Measurements from ENCODE around the gene PIN4. TPM values are rescaled to one million over a fixed set of nuclear protein-coding genes. Genes with fewer than 3 reads are reported as not detected.
A peak's percentile ranks its signal among the peaks of the same experiment; 100 is the strongest.

PIN4 gene
- total RNA-seq, 4 donors from 2014 or later, result 1.00 to 15.2 (median 8.1) TPM; not detected in 1

DNA sequence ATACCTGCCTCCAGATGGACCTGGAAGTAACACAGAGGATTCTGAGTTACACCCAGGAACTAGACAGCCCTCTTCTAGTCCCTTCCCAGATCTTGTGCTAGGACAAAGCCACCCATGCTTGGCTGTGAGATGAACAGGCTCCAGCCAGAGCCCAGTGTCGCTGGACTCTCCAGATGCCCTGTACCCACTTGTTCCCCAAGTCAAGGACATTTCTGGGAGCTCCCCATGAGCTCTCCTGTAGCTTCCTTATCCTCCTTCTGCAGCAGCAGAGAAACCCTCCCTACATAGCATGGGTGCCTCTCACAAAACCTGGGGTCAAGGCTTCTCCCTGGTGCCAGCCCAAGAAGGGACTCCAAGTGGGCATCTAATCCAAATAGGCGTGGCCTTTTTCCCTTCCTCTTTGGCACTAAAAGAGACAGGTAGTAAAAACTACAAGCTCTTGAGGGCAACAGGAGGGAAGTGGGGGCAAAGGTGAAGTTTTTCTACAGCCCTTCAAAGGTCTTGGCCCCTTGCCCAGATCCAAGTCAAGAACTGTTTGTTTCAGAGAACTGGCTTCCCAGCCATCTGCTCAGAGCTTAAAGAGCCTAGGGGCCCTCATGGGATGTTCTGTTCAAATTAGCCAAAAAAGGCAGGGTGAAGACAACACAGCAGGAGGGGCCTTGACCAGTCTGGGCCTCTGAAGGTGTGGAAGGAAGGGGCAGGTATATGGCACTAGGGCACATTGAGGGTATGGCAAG, 65.8 kb downstream of the PIN4 start:
- Histone ChIP-seq H3K27me3 (no peaks in the 10 kb centered on the region), H3K4me1 (peaks cover 0 to 10% (median 6%) of the 10 kb centered on the region in 4 donors), H3K36me3 (no peaks in the 10 kb centered on the region), H3K27ac (peak overlapping the region in 2 of 4 donors; percentile 28 to 30), H3K9me3 (no peaks in the 10 kb centered on the region), H3K4me3 (no peak overlapping the region)
- intact Hi-C loops (cut with DNase I; ENCODE audit: low total_unique reads), result no loop called here
- TF ChIP-seq, protein P1, sequence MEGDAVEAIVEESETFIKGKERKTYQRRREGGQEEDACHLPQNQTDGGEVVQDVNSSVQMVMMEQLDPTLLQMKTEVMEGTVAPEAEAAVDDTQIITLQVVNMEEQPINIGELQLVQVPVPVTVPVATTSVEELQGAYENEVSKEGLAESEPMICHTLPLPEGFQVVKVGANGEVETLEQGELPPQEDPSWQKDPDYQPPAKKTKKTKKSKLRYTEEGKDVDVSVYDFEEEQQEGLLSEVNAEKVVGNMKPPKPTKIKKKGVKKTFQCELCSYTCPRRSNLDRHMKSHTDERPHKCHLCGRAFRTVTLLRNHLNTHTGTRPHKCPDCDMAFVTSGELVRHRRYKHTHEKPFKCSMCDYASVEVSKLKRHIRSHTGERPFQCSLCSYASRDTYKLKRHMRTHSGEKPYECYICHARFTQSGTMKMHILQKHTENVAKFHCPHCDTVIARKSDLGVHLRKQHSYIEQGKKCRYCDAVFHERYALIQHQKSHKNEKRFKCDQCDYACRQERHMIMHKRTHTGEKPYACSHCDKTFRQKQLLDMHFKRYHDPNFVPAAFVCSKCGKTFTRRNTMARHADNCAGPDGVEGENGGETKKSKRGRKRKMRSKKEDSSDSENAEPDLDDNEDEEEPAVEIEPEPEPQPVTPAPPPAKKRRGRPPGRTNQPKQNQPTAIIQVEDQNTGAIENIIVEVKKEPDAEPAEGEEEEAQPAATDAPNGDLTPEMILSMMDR (IDR thresholded peaks at IDR 0.05), result no peak
- TF ChIP-seq POLR2A (IDR thresholded peaks at IDR 0.05), result no peak
- no peak for TF ChIP-seq POLR2AphosphoS5 (IDR thresholded peaks at IDR 0.05)
- TF ChIP-seq EP300 (IDR thresholded peaks at IDR 0.05; ENCODE audit: low read depth), result no peak
- in situ Hi-C loops (cut with MboI; ENCODE audit: low pct_ligation_motif_present in 1 of 4, low pct_unique_long_range_greater_than_20kb in 1 of 4, low sequenced_read_pairs in 3 of 4), result no loop called here
- DNase-seq, result peak; percentile 77
- WGBS, 2 donors (ENCODE audit: low coverage in 1 of 2), result 69% methylated on average over 2 of the region's 2 CpGs; no CpG with 5 or more reads in 1 of the 2 donors

Other genes starting within 250 kb of the PIN4 start
- gene RTL5, start 49.8 kb upstream of the PIN4 start, total RNA-seq, result 1 to 10 TPM; 1.3 to 6.0 (median 2.5) TPM
- 1 to 10 TPM in 1 of 4 donors, under 1 TPM in 2, not detected in 1; 0.32 to 1.4 (median 0.41) TPM for gene ERCC6L, start 57.3 kb downstream of the PIN4 start, total RNA-seq
- gene RPS4X, start 95.5 kb downstream of the PIN4 start, total RNA-seq, result 100 to 1,000 TPM; 236 to 847 (median 543) TPM
- gene CITED1, start 124.2 kb downstream of the PIN4 start, total RNA-seq, result 10 to 100 TPM in 1 of 4 donors, under 1 TPM in 1, not detected in 2; 0.82 to 24.3 TPM